H1 (cell line): ENCODE data around the gene TXNDC2. TPM values are rescaled to one million over a fixed set of nuclear protein-coding genes. Genes with fewer than 3 reads are reported as not detected.

Experiments used
- CTCF ChIA-PET: fragments of 300-600 bp; sonication (Branson Sonifier 250); formaldehyde crosslinking; loops from one replicate; lab custom pipeline; 2021; ENCODE audit not compliant: partially characterized antibody; lab: Charles Lee
- POLR2A ChIA-PET: fragments of 300-600 bp; sonication (Branson Sonifier 250); formaldehyde crosslinking; loops from one replicate; lab custom pipeline; 2021; ENCODE audit warnings: inconsistent platforms; ENCODE audit not compliant: partially characterized antibody; lab: Charles Lee
- DNase-seq, 2 experiments: peaks; one replicate each; pipeline versions ENCODE4 v3.0.0 to v3.0.0-alpha.2; 2010 to 2022; ENCODE audit warnings: low spot score in 2 of 2, low read depth in 1 of 2, mixed read lengths in 1 of 2
- FAIRE-seq: peaks from 2 replicates; lab custom pipeline; 2011; peaks lifted over from hg19 to GRCh38; lab: Jason Lieb, UNC
- H2AFZ ChIP-seq: 2 replicates; pipeline ENCODE4 v1.8.1; 2012; ENCODE audit warnings: low read length, inconsistent platforms
- H2AK5ac ChIP-seq: 2 replicates; pipeline ENCODE4 v1.6.1; 2013; ENCODE audit warnings: low read depth, low read length
- H2BK120ac ChIP-seq: replicated peaks from 2 replicates; pipeline ENCODE3; 2013; ENCODE audit warnings: low read depth, low read length, inconsistent platforms
- H2BK12ac ChIP-seq: 2 replicates; pipeline ENCODE4 v1.6.1; 2013; ENCODE audit warnings: low read depth, low read length
- H2BK15ac ChIP-seq: 2 replicates; pipeline ENCODE4 v1.6.1; 2013; ENCODE audit warnings: low read length
- H2BK20ac ChIP-seq: 2 replicates; pipeline ENCODE4 v1.6.1; 2013; ENCODE audit warnings: low read length
- H2BK5ac ChIP-seq: 2 replicates; pipeline ENCODE4 v1.6.1; 2013; ENCODE audit warnings: low read depth, low read length
- H3K14ac ChIP-seq: 2 replicates; pipeline ENCODE4 v1.6.1; 2013; ENCODE audit warnings: inconsistent platforms; ENCODE audit not compliant: insufficient read length
- H3K18ac ChIP-seq: 2 replicates; pipeline ENCODE4 v1.6.1; 2013; ENCODE audit warnings: low read length; ENCODE audit errors: extremely low read depth
- H3K23ac ChIP-seq: 2 replicates; pipeline ENCODE4 v1.6.1; 2013; ENCODE audit warnings: inconsistent platforms; ENCODE audit not compliant: insufficient read length
- H3K23me2 ChIP-seq: 2 replicates; pipeline ENCODE4 v1.6.1; 2013; ENCODE audit warnings: low read depth, low read length
- H3K27ac ChIP-seq: 2 replicates; pipeline ENCODE4 v1.6.1; 2011; ENCODE audit warnings: low read depth, low read length, inconsistent platforms
- H3K27me3 ChIP-seq, 4 experiments: replicated peaks in 1 of 4; 1 replicate in 1 of 4; 2 replicates in 3 of 4; pipeline versions ENCODE4 v1.6.1 to v1.8.1; 2011 to 2013; ENCODE audit warnings: low read length in 3 of 4, mild to moderate bottlenecking in 3 of 4, inconsistent platforms in 2 of 4, mixed read lengths in 2 of 4, moderate library complexity in 1 of 4; ENCODE audit not compliant: control insufficient read depth in 3 of 4, insufficient read depth in 3 of 4; ENCODE audit errors: extremely low read depth in 1 of 4
- H3K36me3 ChIP-seq, 4 experiments: 2 replicates each; pipeline versions ENCODE4 v1.6.1 to v1.8.1; 2011 to 2013; ENCODE audit warnings: mild to moderate bottlenecking in 4 of 4, low read length in 3 of 4, moderate library complexity in 2 of 4, control low read depth in 1 of 4, inconsistent platforms in 1 of 4; ENCODE audit not compliant: insufficient read depth in 4 of 4, control insufficient read depth in 2 of 4
- H3K4ac ChIP-seq: replicated peaks from 2 replicates; pipeline ENCODE3; 2013; ENCODE audit warnings: low read length, low read depth, mixed read lengths, inconsistent platforms; ENCODE audit not compliant: insufficient read length
- H3K4me1 ChIP-seq, 4 experiments: replicated peaks in 1 of 4; 1 replicate in 1 of 4; 2 replicates in 3 of 4; pipeline versions ENCODE4 v1.6.1 to v1.8.1; 2011 to 2013; ENCODE audit warnings: low read length in 3 of 4, inconsistent platforms in 2 of 4, mixed read lengths in 1 of 4; ENCODE audit not compliant: insufficient read depth in 4 of 4, control insufficient read depth in 3 of 4
- H3K4me2 ChIP-seq, 2 experiments: 2 replicates each; pipeline versions ENCODE4 v1.6.1 to v1.8.1; 2011 to 2013; ENCODE audit warnings: low read depth in 2 of 2, low read length in 2 of 2, control low read depth in 1 of 2, inconsistent platforms in 1 of 2, mild to moderate bottlenecking in 1 of 2; ENCODE audit not compliant: insufficient read depth in 1 of 2
- H3K4me3 ChIP-seq, 4 experiments: fragments of 200-600, 300-600 bp in 1 of 4; sonication (generic), shearing (Covaris generic), sonication (Bioruptor Twin) in 1 of 4; 2 replicates each; pipeline versions ENCODE4 v1.5.1 to v1.8.1; 2011 to 2016; ENCODE audit warnings: low read length in 4 of 4, low read depth in 3 of 4, control low read depth in 2 of 4, inconsistent platforms in 2 of 4, mild to moderate bottlenecking in 2 of 4, mixed read lengths in 1 of 4, moderate library complexity in 1 of 4; ENCODE audit not compliant: insufficient read depth in 2 of 4; ENCODE audit errors: extremely low read depth in 1 of 4
- H3K56ac ChIP-seq: replicated peaks from 2 replicates; pipeline ENCODE3; 2013; ENCODE audit warnings: low read depth, mild to moderate bottlenecking, mixed read lengths, low read length, inconsistent platforms; ENCODE audit not compliant: insufficient read length
- H3K79me1 ChIP-seq: 2 replicates; pipeline ENCODE4 v1.6.1; 2013; ENCODE audit warnings: low read depth, low read length, control low read depth
- H3K79me2 ChIP-seq, 2 experiments: 2 replicates each; pipeline versions ENCODE4 v1.6.1 to v1.8.1; 2012 to 2013; ENCODE audit warnings: low read length in 2 of 2, mild to moderate bottlenecking in 2 of 2, inconsistent platforms in 1 of 2; ENCODE audit not compliant: insufficient read depth in 2 of 2, control insufficient read depth in 1 of 2
- H3K9ac ChIP-seq, 4 experiments: replicated peaks in 1 of 4; 1 replicate in 1 of 4; 2 replicates in 3 of 4; pipeline versions ENCODE4 v1.6.1 to v1.8.1; 2011 to 2013; ENCODE audit warnings: low read depth in 3 of 4, low read length in 3 of 4, control low read depth in 2 of 4, mild to moderate bottlenecking in 2 of 4, moderate library complexity in 2 of 4, inconsistent platforms in 1 of 4; ENCODE audit errors: extremely low read depth in 1 of 4
- H3K9me3 ChIP-seq, 2 experiments: 2 replicates each; pipeline versions ENCODE4 v1.6.1 to v1.8.1; 2012 to 2013; ENCODE audit warnings: mild to moderate bottlenecking in 2 of 2, moderate library complexity in 2 of 2, control low read depth in 1 of 2, inconsistent platforms in 1 of 2, low read depth in 1 of 2, low read length in 1 of 2, mixed read lengths in 1 of 2; ENCODE audit not compliant: insufficient read depth in 2 of 2
- H4K20me1 ChIP-seq, 2 experiments: replicated peaks in 1 of 2; 2 replicates each; pipeline versions ENCODE3 to v1.8.1; 2011 to 2013; ENCODE audit warnings: inconsistent platforms in 2 of 2, low read length in 2 of 2, mild to moderate bottlenecking in 1 of 2; ENCODE audit not compliant: insufficient read depth in 2 of 2, control insufficient read depth in 1 of 2
- H4K5ac ChIP-seq: 2 replicates; pipeline ENCODE4 v1.6.1; 2013; ENCODE audit warnings: low read length, low read depth, mixed read lengths, inconsistent platforms; ENCODE audit not compliant: insufficient read length
- H4K8ac ChIP-seq: 2 replicates; pipeline ENCODE4 v1.8.0; 2013; ENCODE audit warnings: mild to moderate bottlenecking, moderate library complexity, low read length, inconsistent platforms; ENCODE audit not compliant: insufficient read depth; ENCODE audit errors: extremely low read depth
- H4K91ac ChIP-seq: replicated peaks from 2 replicates; pipeline ENCODE3; 2013; ENCODE audit warnings: low read length, mixed read lengths, inconsistent platforms; ENCODE audit not compliant: insufficient read length
- BRCA1 ChIP-seq: IDR thresholded peaks from 2 replicates; pipeline ENCODE4 v1.6.1; 2012; ENCODE audit warnings: low read depth, low read length, improper control_type of control experiment
- POLR2AphosphoS5 ChIP-seq: IDR thresholded peaks from 2 replicates; pipeline ENCODE4 v1.6.1; 2011; ENCODE audit warnings: low read depth, low read length
- WGBS, 2 experiments: shearing (Covaris generic) in 1 of 2; methylation state at CpG; one replicate each; pipeline versions ENCODE4 v1.1.6 to v1.1.7; 2013 to 2015; ENCODE audit warnings: low lambda C conversion rate in 2 of 2, mixed read lengths in 2 of 2, inconsistent platforms in 1 of 2, low coverage in 1 of 2, missing lambda C conversion rate in 1 of 2; ENCODE audit not compliant: insufficient replicate concordance in 2 of 2, insufficient coverage in 1 of 2, insufficient read length in 1 of 2; ENCODE audit errors: extremely low coverage in 1 of 2, missing lambda C conversion rate in 1 of 2; 5-methylcytosine and 5-hydroxymethylcytosine counted together
- polyA plus RNA-seq, 7 experiments: library from polyadenylated mRNA; depleted of rRNA in 3 of 7; stranded (reverse) in 5 of 7; unstranded in 2 of 7; fragments of >200 nt in 5 of 7; fragments of 200-250 nt in 2 of 7; gene quantifications; 1 replicate in 5 of 7; 2 replicates in 1 of 7; 4 replicates in 1 of 7; pipeline versions ENCODE4 v1.2.1 to v1.2.3, GENCODE V29; 2011 to 2013; ENCODE audit warnings: missing spikeins in 2 of 7, mixed read lengths in 2 of 7
- total RNA-seq: library from RNA; stranded (reverse); fragmentation: NEBNext Ultra II Directional; extraction: Animal tissue kit (Norgen Biotek cat#: 25700); gene quantifications from 2 replicates; pipeline ENCODE4 v1.2.1, GENCODE V29; 2021

The TXNDC2 gene
- total and polyA plus RNA-seq, 2 of the 8 experiments (the other 6 are each of a cell fraction or from before 2014, with no cell fraction given): 0.09 TPM; not detected in 1

DNA sequence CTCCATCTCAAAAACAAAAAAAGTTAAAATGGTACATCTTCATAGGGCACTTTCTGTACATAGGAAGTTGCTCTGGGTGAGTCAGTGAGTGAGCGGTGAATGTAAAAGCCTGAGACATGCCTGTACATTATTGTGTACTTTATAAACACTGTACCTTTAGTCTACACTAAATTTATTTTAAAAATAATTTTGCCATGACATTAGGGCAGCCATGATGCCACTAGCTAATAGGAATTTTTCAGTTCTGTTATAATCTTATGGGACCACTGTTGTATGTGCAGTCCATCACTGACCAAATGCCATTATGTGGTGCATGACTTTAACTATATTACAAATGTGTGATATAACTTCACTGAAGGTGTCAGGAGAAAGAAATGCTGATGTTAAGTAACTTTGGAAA is 11.0 kb upstream of the TXNDC2 start:
- Histone ChIP-seq H2BK20ac (no peak overlapping the region), H4K20me1 (no peaks in the 10 kb centered on the region), H3K23ac (no peak overlapping the region), H4K91ac (no peak overlapping the region), H3K18ac (no peak overlapping the region), H3K27me3 (no peaks in the 10 kb centered on the region), H2AFZ (no peak overlapping the region), H3K36me3 (no peaks in the 10 kb centered on the region), H3K4me2 (no peak overlapping the region), H3K4me1 (peaks cover 0 to 12% (median 6%) of the 10 kb centered on the region in 4 experiments; a peak in 4 of 7 replicates), H3K56ac (no peak overlapping the region), H3K4me3 (no peak overlapping the region), H2BK5ac (no peak overlapping the region), H3K23me2 (no peaks in the 10 kb centered on the region), H3K79me1 (no peaks in the 10 kb centered on the region), H3K4ac (no peak overlapping the region), H3K14ac (no peak overlapping the region), H2AK5ac (no peak overlapping the region), H4K5ac (no peak overlapping the region), H2BK15ac (no peak overlapping the region), H3K79me2 (no peaks in the 10 kb centered on the region), H2BK12ac (no peak overlapping the region), H4K8ac (no peak overlapping the region), H3K9me3 (no peaks in the 10 kb centered on the region), H2BK120ac (no peak overlapping the region), H3K27ac (no peak overlapping the region), H3K9ac (no peak overlapping the region)
- TF ChIP-seq BRCA1: no peak
- TF ChIP-seq POLR2AphosphoS5: no peak
- DNase-seq: no peak
- 89% methylated on average over 1 of the region's 1 CpG; no CpG with 5 or more reads in 1 of the 2 experiments for WGBS, 2 experiments
- ChIA-PET POLR2A (no interaction called here), CTCF (no interaction called here)
- FAIRE-seq: no peak
